ENCODE data around the gene TMC3. TPM values are rescaled to one million over a fixed set of nuclear protein-coding genes. Genes with fewer than 3 reads are reported as not detected.

TMC3 gene
- total and polyA plus RNA-seq, 2 donors from 2014 or later, result not detected

- Histone ChIP-seq H3K27ac (ENCODE audit: low read depth in 2 of 2, low read length in 2 of 2) (no peak overlapping the region), H3K4me3 (ENCODE audit: low read length in 3 of 3) (no peak overlapping the region), H3K36me3 (ENCODE audit: control insufficient read depth in 2 of 3, insufficient read depth in 3 of 3, low read length in 3 of 3) (no peaks in the 10 kb centered on the region), H3K27me3 (ENCODE audit: control insufficient read depth, insufficient read depth, low read length) (no peaks in the 10 kb centered on the region), H3K4me1 (ENCODE audit: control insufficient read depth in 2 of 3, insufficient read depth in 2 of 3, low read depth in 1 of 3, low read length in 3 of 3) (peaks cover 0 to 4% (median 0%) of the 10 kb centered on the region in 3 donors), H3K9me3 (ENCODE audit: control insufficient read depth in 2 of 3, insufficient read depth in 1 of 3, low read length in 3 of 3) (no peaks in the 10 kb centered on the region), H3K9ac (ENCODE audit: low read length in 3 of 3) (no peak overlapping the region)
- DNase-seq (peak in 1 of 5 donors; percentile 6), FAIRE-seq (no peak)
- TF ChIP-seq, protein P1, sequence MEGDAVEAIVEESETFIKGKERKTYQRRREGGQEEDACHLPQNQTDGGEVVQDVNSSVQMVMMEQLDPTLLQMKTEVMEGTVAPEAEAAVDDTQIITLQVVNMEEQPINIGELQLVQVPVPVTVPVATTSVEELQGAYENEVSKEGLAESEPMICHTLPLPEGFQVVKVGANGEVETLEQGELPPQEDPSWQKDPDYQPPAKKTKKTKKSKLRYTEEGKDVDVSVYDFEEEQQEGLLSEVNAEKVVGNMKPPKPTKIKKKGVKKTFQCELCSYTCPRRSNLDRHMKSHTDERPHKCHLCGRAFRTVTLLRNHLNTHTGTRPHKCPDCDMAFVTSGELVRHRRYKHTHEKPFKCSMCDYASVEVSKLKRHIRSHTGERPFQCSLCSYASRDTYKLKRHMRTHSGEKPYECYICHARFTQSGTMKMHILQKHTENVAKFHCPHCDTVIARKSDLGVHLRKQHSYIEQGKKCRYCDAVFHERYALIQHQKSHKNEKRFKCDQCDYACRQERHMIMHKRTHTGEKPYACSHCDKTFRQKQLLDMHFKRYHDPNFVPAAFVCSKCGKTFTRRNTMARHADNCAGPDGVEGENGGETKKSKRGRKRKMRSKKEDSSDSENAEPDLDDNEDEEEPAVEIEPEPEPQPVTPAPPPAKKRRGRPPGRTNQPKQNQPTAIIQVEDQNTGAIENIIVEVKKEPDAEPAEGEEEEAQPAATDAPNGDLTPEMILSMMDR (IDR thresholded peaks at IDR 0.05; ENCODE audit: borderline replicate concordance, extremely low read depth, insufficient read depth), result no peak
- intact Hi-C loops (cut with DNase I), result no loop called here
Observed at GRCh38 chr15:81373176-81373575, 837 bp downstream of the TMC3 start.

GRCh38 chr15:81372575-81372974 lies 1.4 kb downstream of the TMC3 start:
- TF ChIP-seq, protein P1 (IDR thresholded peaks at IDR 0.05; ENCODE audit: borderline replicate concordance, extremely low read depth, insufficient read depth), result no peak
- H3K27ac ChIP-seq (ENCODE audit: low read depth in 2 of 2, low read length in 2 of 2), result no peak overlapping the region
- H3K36me3 ChIP-seq (ENCODE audit: control insufficient read depth in 2 of 3, insufficient read depth in 3 of 3, low read length in 3 of 3), result no peaks in the 10 kb centered on the region
- H3K9me3 ChIP-seq (ENCODE audit: control insufficient read depth in 2 of 3, insufficient read depth in 1 of 3, low read length in 3 of 3), result no peaks in the 10 kb centered on the region
- FAIRE-seq, result no peak
- no peak overlapping the region for H3K4me3 ChIP-seq (ENCODE audit: low read length in 3 of 3)
- H3K9ac ChIP-seq (ENCODE audit: low read length in 3 of 3), result no peak overlapping the region
- peak in 2 of 5 donors; percentile 17 to 26 for DNase-seq
- H3K4me1 ChIP-seq (ENCODE audit: control insufficient read depth in 2 of 3, insufficient read depth in 2 of 3, low read depth in 1 of 3, low read length in 3 of 3), result peaks cover 0 to 4% (median 0%) of the 10 kb centered on the region in 3 donors
- H3K27me3 ChIP-seq (ENCODE audit: control insufficient read depth, insufficient read depth, low read length), result no peaks in the 10 kb centered on the region
- intact Hi-C loops (cut with DNase I), result no loop called here

DNA sequence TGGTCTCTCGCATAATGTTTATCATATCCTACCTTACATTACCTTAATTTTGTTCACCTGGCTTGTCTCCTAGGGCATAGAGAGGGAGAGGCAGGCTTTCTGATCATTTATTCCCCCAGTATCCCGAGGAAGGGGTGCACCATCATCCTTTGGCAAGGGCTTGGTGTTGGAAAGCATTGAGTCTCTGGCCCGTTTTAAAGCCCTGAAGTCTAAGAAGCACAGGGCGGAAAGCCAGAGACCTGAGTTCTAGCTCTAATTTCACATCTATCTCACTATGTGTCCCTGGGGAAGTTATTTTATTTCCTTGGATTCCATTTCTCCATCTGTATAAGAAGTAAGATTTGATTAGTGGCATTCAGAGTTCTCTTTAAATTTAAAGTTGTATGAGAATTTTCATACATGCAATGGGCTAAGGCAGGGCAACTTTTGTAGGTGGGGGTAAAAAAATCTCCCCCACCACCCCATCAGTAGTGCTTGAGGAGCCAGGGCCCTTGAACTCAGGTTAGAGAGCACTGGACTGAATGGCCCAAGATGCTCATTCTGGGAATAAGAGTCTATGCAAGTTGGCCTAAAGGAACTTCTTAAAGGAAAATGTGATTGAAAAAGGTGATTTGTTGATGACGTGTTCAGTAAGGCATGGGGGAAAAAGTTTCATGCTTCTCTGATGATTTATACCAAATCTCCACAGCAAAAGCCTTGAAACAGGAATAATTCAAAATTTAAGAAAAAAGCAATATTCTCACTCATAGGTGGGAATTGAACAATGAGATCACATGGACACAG lies 10.1 kb downstream of the TMC3 start:
- no peak overlapping the region for H3K27ac ChIP-seq (ENCODE audit: low read depth in 2 of 2, low read length in 2 of 2)
- intact Hi-C loops (cut with DNase I), result no loop called here
- H3K27me3 ChIP-seq (ENCODE audit: control insufficient read depth, insufficient read depth, low read length), result no peaks in the 10 kb centered on the region
- no peak overlapping the region for H3K4me3 ChIP-seq (ENCODE audit: low read length in 3 of 3)
- FAIRE-seq, result no peak
- no peaks in the 10 kb centered on the region for H3K9me3 ChIP-seq (ENCODE audit: control insufficient read depth in 2 of 3, insufficient read depth in 1 of 3, low read length in 3 of 3)
- no peaks in the 10 kb centered on the region for H3K4me1 ChIP-seq (ENCODE audit: control insufficient read depth in 2 of 3, insufficient read depth in 2 of 3, low read depth in 1 of 3, low read length in 3 of 3)
- TF ChIP-seq, protein P1 (IDR thresholded peaks at IDR 0.05; ENCODE audit: borderline replicate concordance, extremely low read depth, insufficient read depth), result no peak
- H3K36me3 ChIP-seq (ENCODE audit: control insufficient read depth in 2 of 3, insufficient read depth in 3 of 3, low read length in 3 of 3), result no peaks in the 10 kb centered on the region
- no peak for DNase-seq
- no peak overlapping the region for H3K9ac ChIP-seq (ENCODE audit: low read length in 3 of 3)
